HL-60 (cell line): ENCODE results near the gene RBM26.

Experiments used
- DNase-seq, 2 experiments: peaks; one replicate each; pipeline ENCODE4 v3.0.0-alpha.2; 2010 to 2020; ENCODE audit warnings: low read depth in 1 of 2, low spot score in 1 of 2
- H3K27ac ChIP-seq: fragments of 250-450 bp; sonication (Bioruptor Pico); replicated peaks from 2 replicates; pipeline ENCODE4 v1.5.1; 2020; ENCODE audit warnings: mild to moderate bottlenecking, moderate library complexity
- H3K27me3 ChIP-seq: fragments of 250-450 bp; sonication (Bioruptor Pico); 2 replicates; pipeline ENCODE4 v1.5.1; 2021; ENCODE audit warnings: mild to moderate bottlenecking, moderate library complexity; ENCODE audit not compliant: insufficient read depth, poor library complexity, severe bottlenecking
- H3K4me3 ChIP-seq: replicated peaks from 2 replicates; pipeline ENCODE4 v1.5.1; 2011; ENCODE audit warnings: mild to moderate bottlenecking, control low read depth, low read length; ENCODE audit not compliant: insufficient read depth
- CTCF ChIP-seq: IDR thresholded peaks from one replicate; pipeline ENCODE4 v1.5.1; 2011; ENCODE audit warnings: low read length, control low read depth, inconsistent platforms; ENCODE audit not compliant: insufficient read depth
- GABPA ChIP-seq: IDR thresholded peaks from 2 replicates; pipeline ENCODE4 v1.6.1; 2012; ENCODE audit warnings: low read depth
- POLR2AphosphoS5 ChIP-seq: IDR thresholded peaks from 2 replicates; pipeline ENCODE4 v1.6.1; 2012; ENCODE audit warnings: low read depth
- SPI1 ChIP-seq: IDR thresholded peaks from 2 replicates; pipeline ENCODE4 v1.6.1; 2012; ENCODE audit warnings: low read depth, mild to moderate bottlenecking, borderline replicate concordance
- TF ChIP-seq, protein P1 (sequence below): IDR thresholded peaks from 2 replicates; pipeline ENCODE4 v1.6.1; 2012; ENCODE audit warnings: low read depth; ENCODE audit not compliant: insufficient replicate concordance

The RBM26 gene

DNA sequence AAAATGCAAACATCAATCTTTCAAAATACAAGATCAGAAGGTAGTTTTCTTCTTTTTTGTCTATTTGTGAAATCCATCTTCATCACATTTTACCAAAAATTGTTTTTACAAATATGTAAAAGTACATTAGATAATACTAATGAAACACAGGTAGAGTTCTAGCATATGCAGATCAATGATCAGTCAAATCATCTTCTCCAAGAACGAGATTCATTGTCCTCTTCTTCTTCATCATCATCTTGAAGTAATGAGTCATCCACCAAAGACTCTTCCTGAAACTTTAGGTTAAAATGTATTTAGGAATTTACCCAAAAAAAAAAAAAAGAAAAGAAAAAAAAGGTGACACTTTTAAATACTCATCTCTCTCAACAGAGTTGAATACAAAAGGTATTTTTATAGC lies 85.6 kb downstream of the RBM26 start:
- no peak for DNase-seq
- no peak for TF ChIP-seq GABPA
- no peak for TF ChIP-seq CTCF
- TF ChIP-seq, protein P1, sequence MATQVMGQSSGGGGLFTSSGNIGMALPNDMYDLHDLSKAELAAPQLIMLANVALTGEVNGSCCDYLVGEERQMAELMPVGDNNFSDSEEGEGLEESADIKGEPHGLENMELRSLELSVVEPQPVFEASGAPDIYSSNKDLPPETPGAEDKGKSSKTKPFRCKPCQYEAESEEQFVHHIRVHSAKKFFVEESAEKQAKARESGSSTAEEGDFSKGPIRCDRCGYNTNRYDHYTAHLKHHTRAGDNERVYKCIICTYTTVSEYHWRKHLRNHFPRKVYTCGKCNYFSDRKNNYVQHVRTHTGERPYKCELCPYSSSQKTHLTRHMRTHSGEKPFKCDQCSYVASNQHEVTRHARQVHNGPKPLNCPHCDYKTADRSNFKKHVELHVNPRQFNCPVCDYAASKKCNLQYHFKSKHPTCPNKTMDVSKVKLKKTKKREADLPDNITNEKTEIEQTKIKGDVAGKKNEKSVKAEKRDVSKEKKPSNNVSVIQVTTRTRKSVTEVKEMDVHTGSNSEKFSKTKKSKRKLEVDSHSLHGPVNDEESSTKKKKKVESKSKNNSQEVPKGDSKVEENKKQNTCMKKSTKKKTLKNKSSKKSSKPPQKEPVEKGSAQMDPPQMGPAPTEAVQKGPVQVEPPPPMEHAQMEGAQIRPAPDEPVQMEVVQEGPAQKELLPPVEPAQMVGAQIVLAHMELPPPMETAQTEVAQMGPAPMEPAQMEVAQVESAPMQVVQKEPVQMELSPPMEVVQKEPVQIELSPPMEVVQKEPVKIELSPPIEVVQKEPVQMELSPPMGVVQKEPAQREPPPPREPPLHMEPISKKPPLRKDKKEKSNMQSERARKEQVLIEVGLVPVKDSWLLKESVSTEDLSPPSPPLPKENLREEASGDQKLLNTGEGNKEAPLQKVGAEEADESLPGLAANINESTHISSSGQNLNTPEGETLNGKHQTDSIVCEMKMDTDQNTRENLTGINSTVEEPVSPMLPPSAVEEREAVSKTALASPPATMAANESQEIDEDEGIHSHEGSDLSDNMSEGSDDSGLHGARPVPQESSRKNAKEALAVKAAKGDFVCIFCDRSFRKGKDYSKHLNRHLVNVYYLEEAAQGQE = no peak
- TF ChIP-seq SPI1 = no peak
- no peak for TF ChIP-seq POLR2AphosphoS5
- Histone ChIP-seq H3K4me3 (no peak overlapping the region), H3K27me3 (no peaks in the 10 kb centered on the region), H3K27ac (no peak overlapping the region)

DNA sequence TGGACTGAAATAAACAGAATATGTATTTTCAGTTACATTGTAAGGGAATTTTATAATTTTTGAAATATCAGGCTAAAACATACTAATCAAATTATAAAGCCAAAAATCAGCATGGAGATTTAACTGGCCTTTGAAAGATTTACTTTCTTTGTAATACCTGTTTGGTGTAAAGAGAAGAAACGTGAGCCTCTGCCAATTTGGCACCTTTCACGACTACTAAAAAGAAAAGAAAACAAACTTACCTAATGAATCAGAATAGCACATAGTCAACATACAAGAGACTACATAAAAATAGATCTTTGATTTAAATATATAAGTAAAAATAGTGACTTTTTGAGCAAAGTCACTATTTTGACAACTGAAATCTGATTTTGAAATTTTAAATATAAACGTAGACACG lies 87.4 kb downstream of the RBM26 start:
- Histone ChIP-seq H3K27me3 (no peaks in the 10 kb centered on the region), H3K4me3 (no peak overlapping the region), H3K27ac (no peak overlapping the region)
- no peak for DNase-seq
- TF ChIP-seq SPI1 (no peak), POLR2AphosphoS5 (no peak), GABPA (no peak), CTCF (no peak)
- TF ChIP-seq, protein P1 = no peak

- Histone ChIP-seq H3K4me3 (no peak overlapping the region), H3K27ac (no peak overlapping the region), H3K27me3 (no peaks in the 10 kb centered on the region)
- no peak for DNase-seq
- TF ChIP-seq CTCF (no peak), POLR2AphosphoS5 (no peak), SPI1 (no peak), GABPA (no peak)
- TF ChIP-seq, protein P1 = no peak
Observed at GRCh38 chr13:79317856-79318255, 88.2 kb downstream of the RBM26 start.
